Right hindlimb (tissue), 1 donor: ENCODE measurements around the gene CHM.
"Not testable (repeated sequence)": the region's sequence is repeated elsewhere in the genome, so short reads cannot be mapped to it uniquely, and the experiment has no call there.

ENCODE experiments used
- DNase-seq: peaks from one replicate; pipeline ENCODE4 v3.0.0-alpha.2; 2018

Gene CHM, protein sequence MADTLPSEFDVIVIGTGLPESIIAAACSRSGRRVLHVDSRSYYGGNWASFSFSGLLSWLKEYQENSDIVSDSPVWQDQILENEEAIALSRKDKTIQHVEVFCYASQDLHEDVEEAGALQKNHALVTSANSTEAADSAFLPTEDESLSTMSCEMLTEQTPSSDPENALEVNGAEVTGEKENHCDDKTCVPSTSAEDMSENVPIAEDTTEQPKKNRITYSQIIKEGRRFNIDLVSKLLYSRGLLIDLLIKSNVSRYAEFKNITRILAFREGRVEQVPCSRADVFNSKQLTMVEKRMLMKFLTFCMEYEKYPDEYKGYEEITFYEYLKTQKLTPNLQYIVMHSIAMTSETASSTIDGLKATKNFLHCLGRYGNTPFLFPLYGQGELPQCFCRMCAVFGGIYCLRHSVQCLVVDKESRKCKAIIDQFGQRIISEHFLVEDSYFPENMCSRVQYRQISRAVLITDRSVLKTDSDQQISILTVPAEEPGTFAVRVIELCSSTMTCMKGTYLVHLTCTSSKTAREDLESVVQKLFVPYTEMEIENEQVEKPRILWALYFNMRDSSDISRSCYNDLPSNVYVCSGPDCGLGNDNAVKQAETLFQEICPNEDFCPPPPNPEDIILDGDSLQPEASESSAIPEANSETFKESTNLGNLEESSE

DNA sequence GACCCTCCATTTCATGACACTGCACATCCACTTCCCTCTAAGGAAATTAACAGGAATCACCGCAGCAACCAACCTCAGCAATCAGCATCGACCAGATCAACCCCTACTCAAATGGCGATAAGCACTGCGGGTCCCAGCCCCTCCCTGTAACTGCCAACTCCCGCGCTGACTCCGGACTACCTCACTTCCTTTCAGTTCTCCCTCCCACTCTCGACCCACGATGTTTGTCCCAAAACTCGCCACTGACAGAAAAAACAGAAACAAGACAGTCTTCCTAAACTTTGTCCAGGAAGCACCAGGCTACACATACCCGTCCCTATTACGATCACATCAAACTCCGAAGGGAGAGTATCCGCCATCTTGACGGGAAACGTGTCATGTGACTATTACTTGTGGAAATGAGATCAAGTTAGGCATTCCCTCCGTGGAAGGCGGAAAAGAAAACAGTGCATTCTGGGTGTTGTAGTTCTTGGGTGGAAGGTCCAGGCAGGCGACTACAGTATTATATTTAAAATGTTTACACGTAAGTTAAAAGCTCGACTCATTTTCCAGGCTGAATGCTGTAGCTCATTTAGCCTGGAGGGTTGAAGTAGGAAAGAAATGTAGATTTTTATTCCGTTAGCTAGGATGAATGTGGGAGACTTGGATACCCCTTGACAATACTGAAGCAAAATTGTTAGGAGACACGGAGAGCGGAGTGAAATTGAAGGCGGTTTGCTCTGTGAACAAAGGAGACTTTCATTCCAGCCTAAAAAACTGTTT, at the start of gene CHM:
Gene CHM, minus strand, starts transcription at position 385 of the 762 bp plus-strand sequence. Its CDS starts 26 bp downstream, at position 359.
- DNase-seq, result peak; percentile 84

DNA sequence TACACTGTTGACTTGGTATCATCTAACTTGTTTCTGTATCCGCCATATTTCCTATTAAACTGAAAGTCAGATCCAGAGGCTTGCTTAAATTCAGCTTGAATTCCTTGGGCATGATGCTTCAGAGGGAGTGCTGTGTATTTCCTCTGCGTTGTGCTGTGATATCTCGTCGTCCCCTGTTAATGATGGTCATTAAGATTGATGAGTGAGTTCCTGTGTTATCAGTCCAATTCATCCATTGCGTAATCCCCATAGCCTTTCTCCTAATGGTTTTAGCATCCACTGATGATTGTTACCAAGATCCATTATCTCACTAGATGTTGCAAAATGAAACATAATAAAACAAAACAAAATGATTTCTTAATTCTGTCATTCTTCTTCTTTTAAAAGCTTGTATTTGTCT, 31.3 kb upstream of the CHM start:
- no peak for DNase-seq

DNA sequence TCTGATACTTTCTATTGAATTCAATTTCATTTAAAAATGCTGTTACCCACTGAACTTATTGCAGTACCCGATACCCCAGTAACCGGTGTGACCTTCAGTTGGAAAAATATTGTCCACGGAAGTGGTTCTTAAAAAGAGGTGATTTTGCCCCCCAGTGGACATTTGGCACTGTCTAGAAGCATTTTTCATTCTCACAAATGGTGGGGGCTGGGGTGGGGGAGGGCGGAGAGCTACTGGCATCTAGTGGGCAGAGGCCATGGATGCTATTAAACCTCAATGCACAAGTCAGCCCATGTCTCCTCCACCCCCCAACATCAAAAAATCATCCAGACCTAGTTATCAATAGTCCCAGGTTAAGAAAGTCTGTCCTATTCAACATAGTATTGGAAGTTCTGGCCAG, 19.6 kb upstream of the CHM start:
- no peak for DNase-seq

DNA sequence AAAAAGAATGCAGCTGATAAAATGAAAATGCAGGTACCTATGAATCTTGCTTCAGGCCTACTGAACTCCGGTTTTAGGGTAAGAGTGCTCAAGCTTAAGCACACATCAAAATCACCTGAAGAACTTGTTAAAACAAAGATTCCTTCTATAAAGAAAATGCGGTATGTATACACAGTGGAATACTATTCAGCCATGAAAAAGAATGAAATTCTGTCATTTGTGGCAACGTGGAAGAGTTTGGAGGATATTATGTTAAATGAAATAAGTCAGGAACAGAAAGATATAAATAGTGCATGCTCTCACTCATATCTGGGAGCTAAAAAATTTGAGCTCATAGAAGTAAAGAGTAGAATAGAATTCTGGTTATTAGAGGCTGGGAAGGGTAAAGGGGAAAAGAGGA, 14.0 kb upstream of the CHM start:
- DNase-seq, result no peak

DNA sequence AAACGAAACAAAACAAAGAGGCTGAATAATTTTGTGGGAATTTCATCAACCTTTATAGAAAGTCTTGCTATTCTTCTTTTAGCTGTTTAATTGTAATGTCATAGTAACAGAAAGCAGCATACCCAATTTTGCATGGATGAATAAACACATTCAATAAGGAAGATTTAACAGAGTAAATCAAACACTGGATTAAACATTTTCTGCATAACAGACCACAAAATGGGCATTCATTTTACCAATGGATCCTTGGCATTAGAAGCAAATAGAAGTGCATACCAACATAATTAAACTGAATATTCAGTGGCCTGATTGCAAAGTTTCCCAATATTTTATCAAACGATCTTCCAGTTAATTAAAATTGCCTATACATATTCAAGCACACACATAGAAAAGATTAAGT, 4.4 kb upstream of the CHM start:
- DNase-seq, result no peak

DNA sequence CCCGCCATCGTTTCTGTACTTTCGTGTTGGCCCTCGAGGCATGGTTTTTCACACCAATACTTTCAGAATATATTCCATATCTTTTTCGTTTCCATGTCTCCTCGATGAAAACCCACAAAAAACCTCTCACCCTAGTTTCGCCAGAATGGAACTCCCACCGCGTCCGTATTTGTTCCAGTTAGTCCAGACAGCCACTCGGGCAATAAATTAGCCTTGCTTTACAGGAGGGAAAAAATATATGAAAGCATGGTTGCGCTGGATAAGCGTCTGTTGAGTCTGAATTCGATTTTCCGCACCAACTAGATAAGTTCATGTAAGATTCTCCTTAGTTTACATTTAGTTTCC, 550 bp upstream of the CHM start:
- DNase-seq, result no peak

DNA sequence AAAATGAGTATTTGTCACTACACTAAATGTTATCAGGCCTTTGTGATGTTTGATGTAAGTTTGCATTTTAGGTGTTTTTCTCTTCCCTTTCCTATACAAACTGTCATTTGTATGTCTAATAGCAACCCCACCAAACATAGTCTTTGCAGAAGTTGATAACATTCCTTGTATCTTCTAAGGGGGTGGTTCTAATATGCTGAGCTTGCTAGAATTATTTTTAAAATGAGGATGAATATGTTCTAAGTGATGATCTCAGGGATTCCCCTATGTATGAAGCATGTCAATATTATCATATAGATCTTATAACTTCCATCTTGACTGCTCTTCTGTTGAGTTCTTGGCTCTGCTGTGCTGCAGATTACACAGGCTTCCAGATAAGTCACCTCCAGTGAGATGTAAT, 3.1 kb downstream of the CHM start:
- DNase-seq, result no peak

DNA sequence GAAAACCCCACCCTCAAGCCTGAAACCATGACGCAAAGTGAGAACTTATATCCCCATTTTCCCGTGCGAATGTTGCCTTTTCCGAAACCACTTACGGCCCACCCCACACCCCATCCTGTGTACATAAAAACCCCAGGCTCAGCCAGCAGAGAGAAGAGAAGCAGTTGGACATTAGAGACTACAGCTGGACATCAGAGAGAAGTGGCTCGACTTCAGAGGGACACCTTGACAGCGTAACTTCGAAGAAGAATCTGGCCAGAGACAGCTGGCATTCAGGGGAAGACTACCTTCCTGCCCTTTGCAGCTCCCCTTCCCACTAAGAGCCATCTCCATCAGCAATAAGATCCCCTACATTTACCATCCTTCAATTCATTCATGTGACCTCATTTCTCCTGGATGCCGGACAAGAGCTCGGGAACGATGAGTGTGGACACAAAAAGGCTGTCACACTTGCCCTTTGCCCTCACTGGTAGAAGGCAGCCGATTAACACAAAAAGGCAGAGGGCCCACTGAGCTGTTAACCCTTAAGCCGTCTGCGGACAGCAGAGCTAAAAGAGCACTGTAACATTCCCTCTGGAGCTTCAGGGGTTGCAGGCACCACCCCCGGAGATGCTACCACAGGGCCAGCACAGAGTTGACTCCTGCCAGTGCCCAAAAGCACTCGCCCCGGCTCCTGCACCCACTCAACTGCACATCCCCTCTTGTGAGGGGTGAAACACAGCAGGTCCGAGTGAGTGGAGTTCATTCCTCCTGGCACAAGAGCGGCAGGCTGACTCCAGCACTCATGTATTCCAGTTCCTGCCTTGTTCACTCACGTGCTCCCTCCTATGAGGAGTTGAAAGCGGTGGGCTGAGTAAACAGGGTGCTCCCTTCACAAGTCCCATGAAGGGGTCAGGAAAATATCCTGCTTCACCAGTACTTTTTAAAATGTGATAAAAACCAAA, 7.5 kb downstream of the CHM start:
- DNase-seq, result no peak

DNA sequence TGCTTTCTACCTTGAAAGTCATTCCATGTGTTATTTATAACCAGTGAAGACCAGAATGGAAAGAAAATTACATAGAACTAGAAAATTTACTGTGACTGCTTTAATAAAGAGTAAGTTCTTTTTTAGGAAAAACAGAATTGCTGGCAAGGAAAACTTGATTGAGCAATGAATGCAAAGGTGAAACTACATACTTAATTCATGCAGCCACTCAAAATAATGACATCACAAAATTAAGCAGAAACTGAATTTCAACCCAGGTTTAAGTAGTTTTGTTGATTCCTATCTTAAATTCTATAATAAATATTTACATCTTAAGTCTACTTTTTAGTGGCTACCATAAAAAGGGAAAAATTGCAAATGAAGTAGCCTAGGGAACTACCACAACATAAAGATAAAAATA, 14.0 kb downstream of the CHM start:
- DNase-seq, result no peak

DNA sequence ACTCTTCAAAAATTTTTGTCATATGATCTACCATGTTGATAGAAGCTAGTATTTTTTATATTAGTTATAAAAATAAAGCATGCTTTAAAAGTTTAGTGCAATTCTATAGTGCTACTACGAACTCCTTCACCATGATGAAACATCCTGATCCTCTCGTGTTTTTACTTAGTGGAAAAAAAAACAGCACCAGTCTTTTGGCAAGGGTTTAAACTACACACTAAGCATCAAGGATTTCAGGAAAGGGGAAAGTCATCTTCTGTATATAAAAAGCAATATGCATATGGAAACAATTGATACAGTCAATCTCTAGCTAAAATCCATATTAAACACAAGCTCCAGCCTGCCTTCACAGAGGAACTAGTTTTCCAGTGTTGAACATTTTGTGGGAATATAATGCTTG, 18.7 kb downstream of the CHM start:
- no peak for DNase-seq

DNA sequence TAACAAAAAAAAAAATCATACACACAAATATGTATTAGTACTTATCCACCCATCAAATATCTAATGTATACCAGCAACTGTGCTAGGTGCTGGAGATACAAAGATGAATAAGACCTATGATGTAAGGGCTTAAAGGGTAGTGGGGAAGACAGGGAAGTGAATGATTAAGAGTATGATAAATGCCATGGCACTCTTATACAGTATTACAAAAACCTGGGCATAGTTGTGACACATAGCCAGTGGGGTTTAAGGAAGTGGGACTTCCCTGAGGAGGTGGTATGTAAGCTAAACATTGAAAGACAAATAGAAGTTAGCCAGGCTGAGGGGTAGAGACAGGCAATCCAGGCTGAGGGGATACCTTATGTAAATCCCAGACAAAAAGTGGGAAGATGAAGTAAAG, 23.5 kb downstream of the CHM start:
- no peak for DNase-seq

DNA sequence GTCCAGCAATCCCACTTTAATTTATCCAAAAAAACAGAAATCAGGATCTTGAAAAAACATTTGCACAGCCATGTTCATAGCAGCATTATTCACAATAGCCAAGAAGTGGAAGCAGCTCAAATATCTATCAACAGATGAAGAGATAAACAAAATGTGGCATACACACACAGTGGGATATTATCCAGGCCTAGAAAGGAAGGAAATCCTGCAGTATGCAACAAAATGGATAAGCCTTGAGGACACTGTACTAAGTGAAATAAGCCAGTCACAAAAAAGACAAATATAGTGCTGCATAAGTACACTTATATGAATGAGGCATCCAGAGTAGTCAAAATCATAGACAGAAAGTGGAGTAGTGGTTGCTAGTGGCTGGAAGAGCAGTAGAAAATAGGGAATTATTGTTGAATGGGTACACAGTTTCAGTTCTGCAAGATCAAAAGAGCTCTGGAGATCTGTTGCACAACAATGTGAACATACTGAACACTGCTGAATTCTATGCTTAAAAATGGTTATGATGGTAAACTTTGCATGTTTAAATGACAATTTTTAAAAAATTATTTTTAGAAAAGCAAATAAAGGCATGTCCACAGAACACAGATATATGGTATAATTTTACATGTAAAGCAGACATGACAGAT, 25.6 kb downstream of the CHM start:
- DNase-seq, result no peak

DNA sequence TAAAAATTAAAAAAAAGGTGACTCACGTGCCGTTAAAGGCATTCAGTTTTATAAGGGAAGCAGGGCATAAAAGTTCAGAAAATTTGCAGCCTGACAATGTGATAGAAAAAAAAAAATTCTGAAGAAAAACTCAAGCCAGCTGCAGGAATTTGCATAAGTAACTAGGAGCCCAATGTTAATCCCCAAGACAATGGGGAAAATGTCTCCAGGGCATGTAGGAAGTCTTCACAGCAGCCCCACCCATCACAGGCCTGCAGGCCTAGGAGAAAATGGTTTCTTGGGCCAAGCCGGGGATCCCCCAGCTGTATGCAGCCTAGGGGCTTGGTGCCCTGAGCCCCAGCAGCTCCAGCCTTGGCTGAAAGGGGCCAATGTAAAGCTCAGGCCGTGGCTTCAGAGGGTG, 31.2 kb downstream of the CHM start:
- DNase-seq, result no peak

DNA sequence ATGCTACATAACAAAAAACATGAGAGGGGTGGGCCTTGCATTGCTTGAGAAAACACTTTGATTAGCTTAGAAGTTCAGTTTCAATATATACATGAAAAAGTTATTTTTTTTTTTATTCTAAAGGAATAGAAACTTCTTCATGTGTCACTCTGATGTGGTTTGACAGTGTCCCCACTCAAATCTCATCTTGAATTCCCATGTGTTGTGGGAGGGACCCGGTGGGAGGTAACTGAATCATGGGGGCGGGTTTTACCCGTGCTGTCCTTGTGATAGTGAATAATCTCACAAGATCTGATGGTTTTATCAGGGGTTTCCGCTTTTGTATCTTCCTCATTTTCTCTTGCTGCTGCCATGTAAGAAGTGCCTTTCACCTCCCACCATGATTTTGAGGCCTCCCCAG, 32.4 kb downstream of the CHM start:
- DNase-seq, result not testable (repeated sequence)

DNA sequence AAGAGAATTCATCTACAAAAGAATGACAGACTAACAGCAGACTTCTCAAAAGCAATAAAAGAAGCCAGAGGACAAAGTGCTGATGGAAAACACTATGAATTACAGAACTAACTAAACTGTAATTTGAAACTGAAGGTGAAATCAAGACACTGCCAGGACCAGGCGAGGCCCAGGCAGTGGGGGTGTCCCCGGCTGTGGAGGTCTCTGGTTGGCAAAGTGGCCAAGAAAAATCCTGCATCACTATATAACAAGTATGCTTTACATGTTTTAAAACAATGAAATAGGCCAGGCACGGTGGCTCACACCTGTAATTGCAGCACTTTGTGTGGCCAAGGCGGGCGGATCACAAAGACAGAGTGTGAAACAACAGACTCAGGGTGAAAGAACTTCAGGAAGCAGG, 32.9 kb downstream of the CHM start:
- no peak for DNase-seq

DNA sequence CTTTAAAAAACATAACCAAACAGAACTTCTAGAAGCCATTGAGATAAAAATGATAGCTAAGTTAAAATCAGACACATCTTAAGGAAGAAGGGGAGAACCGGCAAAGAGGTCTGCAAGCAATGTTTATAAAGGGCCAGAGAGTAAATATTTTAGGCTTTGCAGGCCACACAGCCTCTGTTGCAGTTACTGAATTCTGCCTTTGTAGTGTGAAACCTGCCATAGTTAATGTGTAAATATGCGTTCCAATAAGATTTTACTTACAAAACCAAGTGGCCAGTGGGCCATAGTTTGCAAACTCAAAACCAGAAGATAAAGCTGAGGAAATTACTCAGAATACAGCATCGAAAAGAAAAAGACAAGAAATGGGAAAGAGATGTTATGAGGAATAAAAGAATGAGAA, 33.6 kb downstream of the CHM start:
- DNase-seq, result no peak

DNA sequence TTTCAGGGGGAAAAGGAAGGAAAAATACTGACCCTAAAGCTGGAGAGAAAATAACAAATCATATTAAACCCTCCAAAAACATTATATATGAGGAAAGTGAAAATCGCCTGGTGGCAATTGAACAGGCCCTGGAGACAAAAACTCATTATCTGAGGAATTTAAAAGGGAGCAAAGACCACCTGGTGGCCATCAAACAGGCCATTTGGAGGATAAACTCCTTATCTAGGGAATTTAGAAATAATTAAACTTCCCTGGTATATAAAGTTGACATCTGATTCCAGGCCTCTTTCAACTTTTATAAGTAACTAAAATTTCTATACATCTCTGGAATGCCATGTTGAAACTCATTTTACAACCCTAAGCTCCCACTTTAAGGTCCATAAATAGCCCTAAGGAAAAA, 35.2 kb downstream of the CHM start:
- no peak for DNase-seq

DNA sequence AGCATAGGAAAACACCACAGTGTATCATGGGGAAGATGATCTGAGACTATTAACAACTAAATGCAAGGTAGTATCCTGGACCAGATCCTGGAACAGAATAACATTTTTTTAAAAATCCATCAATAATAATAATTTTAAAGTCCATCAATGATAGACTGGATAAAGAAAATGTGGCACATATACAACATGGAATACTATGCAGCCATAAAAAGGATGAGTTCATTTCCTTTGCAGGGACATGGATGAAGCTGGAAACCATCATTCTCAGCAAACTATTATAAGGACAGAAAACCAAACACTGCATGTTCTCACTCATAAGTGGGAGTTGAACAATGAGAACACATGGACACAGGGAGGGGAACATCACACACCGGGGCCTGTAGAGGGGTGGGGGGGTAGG, 37.6 kb downstream of the CHM start:
- DNase-seq, result not testable (repeated sequence)

DNA sequence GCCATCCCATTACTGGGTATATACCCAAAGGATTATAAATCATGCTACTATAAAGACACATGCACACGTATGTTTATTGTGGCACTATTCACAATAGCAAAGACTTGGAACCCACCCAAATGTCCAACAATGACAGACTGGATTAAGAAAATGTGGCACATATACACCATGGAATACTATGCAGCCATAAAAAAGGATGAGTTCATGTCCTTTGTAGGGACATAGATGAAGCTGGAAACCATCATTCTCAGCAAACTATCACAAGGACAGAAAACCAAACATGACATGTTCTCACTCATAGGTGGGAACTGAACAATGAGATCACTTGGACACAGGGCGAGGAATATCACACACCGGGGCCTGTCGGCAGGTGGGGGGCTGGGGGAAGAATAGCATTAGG, 39.5 kb downstream of the CHM start:
- DNase-seq, result not testable (repeated sequence)

DNA sequence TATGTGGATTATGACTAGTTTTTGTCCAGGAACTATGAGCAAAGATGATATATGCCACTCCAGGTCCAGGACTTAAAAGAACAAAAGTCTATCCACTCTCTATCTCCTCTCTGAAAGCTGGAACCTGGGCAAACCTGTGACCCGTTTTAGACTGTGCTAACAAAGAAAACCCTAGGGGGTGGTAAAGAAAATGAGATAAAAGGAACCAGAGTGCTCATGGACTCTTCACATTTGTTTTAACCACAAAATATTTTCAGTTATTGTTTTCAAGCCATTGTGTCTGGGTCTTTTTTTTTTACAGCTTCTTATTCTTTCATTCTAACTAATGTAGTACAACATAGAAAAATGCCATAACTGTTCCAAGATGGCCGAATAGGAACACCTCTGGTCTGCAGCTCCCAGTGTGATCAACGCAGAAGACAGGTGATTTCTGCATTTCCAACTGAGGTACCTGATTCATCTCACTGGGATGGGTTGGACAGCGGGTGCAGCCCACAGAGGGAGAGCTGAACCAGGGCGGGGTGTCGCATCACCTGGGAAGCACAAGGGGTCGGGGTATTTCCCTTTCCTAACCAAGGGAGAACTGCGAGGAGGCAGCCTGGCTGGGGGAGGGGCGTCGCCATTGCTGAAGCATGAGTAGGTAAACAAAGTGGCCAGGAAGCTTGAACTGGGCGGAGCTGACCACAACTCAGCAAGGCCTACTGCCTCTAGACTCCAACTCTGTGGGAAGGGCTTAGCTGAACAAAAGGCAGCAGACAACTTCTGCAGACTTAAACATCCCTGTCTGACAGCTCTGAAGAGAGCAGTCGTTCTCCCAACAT, 45.1 kb downstream of the CHM start:
- DNase-seq, result peak; percentile 15

DNA sequence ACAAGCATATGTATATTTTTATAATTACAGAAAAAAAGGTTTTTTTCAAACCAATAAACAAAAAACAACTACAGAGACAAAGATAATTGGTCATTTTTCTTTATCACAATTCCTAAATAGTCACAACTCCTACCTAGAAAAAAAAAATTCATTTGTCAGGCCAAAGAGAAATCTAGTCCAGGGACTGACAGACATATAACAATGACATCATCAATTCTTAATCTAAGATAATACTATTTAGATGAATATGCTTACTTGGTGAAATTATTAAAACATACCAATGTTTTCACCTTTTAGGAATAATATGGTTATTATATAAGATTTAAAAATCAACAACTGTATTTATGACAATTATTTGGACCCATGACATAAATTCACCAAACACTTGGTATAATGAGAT, 48.4 kb downstream of the CHM start:
- no peak for DNase-seq
